ENCODE data around the gene TFPI.

The TFPI gene

DNA sequence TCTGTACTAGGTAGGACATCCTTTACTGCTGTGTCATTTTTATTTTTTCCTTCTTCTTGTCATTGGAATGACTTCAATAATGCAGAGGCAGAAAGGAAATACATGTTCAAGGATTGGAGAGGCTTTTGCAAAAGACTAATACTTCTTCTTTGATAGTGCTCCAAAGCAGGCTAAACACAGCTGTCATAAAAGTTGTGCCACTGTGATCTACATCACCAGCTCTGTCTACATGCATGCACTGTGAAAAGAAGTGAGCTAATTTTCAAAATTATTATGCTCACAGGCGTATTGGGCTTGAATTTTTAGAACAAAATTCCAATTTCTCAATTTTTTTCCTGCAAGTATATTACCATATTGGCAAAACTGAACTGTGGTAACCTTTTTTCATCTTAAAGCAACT lies 68.7 kb downstream of the TFPI start:
- DNase-seq, result no peak
- intact Hi-C loops (cut with DNase I), result no loop called here

DNA sequence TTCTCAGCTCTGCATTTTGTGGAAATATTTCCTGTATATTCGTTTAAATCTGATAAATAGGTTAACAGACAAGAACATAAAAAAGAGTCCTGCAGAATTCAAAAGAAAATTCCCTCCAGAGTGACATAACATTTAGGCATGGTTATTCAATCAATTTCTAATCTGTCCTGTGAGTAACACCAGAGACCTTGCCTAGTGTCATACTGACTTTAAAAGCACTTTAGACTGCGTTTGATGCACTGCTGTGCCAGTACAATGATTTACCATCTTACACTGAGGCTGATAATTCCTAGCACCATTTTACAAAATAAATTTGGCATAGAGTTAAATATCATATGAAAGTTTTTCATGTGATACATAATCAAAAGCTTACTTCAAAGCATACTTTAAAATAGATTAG lies 70.7 kb downstream of the TFPI start:
- DNase-seq, result no peak
- intact Hi-C loops (cut with DNase I), result no loop called here

DNA sequence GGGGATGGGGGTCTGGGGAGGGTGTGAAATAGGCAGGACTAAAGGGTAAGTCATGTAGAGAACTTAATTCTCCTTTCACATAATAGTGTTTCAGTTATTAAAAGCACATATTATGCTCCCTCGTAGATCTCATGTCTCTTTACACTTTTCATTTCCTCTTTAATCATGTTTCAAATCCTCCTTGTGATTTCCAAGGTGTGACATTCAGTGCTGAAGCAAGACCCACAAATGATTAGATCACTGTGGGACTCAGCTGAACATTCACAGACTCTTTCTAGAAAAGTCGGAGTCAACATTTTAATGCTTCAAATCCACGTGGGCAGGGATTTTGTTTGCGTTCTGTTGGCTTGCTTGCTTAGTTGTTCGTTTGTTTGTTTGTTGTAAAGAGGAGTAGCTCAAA lies 71.4 kb downstream of the TFPI start:
- no peak for DNase-seq
- intact Hi-C loops (cut with DNase I), result no loop called here

DNA sequence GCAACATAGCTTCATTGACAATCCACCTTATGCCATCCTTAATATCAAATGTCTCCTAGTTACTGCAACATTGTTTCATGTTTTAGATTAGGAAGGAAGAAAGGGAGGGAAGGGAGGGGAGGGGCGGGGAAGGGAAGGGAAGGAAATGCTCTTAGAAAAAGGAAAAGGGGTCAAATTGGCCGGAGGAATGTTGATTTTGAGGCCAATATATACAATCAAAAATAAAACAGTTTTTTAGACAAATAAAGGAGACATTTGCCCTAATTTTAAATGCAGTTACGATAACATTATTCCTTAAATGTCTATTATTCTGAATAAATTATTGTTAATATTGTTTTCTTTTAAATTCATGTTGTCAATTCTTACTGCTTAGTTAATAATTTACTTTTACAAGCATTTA lies 72.7 kb downstream of the TFPI start:
- no peak for DNase-seq
- intact Hi-C loops (cut with DNase I), result no loop called here

DNA sequence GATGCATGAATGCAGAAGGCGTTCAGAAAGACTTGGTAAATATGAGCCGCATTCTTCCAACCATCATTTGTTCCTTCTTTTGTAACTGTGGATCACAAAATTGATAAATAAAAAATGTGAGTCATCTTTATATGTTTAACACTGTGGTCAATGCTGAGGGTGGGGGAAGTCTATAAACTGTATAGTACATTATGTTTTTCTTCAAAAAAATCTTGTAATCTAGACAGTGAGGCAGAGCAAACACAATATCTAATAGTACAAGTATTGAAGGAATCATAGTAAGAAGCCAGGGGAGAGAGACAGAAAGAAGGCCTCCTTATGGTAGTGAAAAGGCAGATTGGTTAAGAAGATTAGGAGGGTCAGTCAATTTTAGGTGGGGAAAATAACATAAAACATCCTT lies 75.5 kb downstream of the TFPI start:
- intact Hi-C loops (cut with DNase I), result no loop called here
- DNase-seq, result no peak

DNA sequence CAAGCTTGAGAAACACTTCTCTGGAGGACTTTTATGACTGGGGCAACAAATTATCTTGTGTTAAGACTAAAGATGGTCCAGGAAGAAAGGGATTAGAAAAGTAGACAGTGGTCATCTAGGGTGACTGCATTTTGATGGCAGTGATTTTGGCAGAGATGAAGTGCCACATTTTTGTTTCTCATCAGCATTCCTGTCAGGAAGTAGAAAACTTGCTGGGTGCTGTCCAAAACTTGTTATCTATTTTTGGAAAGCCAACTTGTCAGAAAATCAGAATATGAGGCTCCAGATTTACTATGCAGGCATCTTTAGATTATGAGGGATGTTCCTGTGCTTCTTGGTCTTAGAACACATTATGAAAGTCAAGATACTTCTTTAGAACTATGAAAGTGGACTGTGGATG lies 77.2 kb downstream of the TFPI start:
- intact Hi-C loops (cut with DNase I), result no loop called here
- DNase-seq, result no peak

DNA sequence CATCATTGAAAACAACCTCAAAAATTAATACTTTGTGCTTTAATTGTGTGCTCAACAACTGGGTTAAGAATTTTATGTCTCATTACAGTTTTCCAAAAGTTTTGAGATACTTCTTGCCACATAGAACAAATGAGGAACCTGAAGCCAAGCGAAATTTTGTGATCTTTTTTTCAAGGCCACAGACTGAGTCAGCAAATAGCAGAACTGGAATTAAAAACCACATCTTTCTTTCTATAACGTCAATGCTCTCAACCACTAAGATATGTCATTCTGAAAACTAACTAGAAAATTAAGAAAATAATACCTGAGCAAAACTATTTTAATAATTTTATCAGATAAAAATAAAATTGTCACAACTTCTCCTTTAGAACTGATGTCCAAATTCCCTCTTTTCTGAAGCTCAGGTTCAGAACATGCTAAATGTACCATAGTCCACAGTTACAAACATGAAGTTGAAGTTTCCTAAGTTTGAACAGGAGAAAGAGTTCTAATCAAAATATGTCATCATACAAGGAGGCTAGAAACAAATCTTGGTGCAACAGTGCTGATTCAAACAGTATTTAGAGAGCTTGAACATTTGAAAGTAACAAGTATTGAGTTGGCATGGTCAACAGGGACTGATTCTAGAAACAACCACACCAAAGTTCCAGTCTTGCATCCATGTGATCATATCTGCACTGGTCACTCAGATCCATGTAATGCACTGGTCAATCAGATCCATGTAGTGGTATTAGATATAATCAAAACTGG lies 78.6 kb downstream of the TFPI start:
- DNase-seq, result no peak
- intact Hi-C loops (cut with DNase I), result no loop called here

DNA sequence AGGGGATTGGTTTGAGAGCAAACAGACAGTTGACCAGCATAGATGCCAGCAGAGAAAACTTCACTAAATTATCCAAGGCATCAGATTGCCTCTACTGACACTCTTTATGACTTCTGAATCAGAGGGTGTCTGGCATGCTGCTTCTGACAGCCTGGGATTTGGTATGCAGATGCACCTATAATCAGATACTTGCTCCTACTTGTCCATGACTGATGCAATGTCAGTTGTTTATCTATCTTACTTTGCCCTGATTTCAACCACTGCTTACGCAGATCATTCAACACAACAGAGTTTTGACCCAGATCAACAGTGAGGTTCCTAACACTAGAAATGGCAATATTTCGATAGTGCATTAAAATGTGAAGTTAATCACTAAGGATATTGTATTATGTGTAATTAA lies 83.5 kb downstream of the TFPI start:
- intact Hi-C loops (cut with DNase I), result no loop called here
- DNase-seq, result no peak

DNA sequence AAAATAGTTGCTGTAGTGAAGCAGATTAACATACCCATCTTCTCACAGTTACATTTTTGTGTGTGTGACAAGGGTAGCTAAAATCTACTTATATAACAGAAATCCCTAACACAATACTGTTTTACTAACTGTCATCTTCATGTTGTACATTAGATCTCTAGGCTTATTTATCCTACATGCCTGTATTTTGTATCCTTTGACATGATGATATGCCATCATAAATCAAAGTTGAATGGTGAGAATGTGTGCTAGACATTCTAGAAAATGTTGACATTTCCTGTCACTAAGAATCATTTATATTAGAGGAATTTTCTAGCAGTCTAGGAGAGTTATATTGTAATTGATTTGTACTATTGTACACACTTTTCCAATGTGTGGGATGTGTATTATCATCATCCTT lies 84.7 kb downstream of the TFPI start:
- DNase-seq, result no peak
- intact Hi-C loops (cut with DNase I), result no loop called here

DNA sequence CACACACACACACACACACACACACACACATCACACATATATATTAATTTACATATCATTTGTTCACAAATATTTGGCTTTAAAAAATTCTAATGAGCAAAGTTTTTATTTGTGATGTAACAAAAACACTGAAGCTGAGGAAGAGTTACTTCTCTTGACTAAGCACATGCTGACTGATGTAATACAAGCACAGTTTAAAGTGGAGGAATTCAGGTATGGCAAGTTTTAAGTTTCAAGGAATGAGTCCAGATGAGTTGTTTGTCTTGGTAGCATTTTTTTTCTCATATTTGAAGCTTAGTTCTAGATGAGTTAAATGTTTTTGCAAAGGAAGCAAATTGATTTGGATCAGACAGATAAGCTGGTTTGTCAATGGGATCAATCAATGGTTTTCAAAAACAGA lies 86.0 kb downstream of the TFPI start:
- intact Hi-C loops (cut with DNase I), result no loop called here
- no peak for DNase-seq

DNA sequence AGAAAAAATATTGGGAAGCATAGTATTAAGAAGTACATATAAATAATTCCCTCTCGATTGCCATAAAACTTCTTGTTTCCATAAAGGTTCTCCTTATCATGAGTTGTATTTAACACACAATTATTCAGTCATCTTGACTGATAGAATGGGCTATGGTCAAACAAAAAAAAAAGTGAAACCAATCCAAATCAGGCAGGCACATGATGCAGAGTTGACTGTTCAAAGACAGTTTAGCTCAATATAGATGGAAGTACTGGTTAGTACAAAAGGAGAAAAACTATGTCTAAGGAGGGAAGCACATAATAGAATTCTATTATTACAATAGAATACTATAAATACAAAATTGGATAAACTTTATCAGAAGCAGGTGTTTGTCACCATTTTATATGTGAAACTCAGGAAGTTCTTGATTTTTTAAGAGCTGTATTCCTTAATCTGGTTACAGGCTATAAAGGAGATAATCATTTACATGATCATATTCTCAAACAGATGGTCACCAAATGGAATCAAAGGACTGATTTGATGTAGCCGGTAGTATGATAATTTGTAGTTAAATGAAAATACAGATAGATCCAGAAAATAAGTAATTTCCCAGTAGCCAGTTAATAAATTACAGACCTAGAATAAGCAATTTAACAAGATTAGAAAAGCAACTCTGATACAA lies 88.0 kb downstream of the TFPI start:
- no peak for DNase-seq
- intact Hi-C loops (cut with DNase I), result no loop called here

DNA sequence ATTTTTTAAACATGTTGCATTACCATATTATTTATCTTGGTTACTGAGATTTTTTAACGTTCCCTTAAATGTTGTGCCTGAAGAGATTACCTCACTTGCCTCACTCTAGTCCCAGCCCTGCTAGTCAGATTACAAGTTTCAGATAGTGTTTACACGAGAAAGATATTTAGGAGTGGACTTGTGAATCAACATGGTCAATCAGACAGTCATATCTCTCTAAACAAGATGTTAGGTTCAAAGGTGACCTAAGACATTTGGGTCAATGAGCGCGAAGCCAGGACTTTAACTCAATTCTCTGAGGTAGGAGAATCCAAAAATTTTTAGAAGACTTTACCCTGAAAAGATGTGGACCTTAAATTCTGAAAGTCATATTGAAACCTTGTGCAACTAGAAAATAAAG lies 91.4 kb downstream of the TFPI start:
- intact Hi-C loops (cut with DNase I), result no loop called here
- DNase-seq, result no peak

DNA sequence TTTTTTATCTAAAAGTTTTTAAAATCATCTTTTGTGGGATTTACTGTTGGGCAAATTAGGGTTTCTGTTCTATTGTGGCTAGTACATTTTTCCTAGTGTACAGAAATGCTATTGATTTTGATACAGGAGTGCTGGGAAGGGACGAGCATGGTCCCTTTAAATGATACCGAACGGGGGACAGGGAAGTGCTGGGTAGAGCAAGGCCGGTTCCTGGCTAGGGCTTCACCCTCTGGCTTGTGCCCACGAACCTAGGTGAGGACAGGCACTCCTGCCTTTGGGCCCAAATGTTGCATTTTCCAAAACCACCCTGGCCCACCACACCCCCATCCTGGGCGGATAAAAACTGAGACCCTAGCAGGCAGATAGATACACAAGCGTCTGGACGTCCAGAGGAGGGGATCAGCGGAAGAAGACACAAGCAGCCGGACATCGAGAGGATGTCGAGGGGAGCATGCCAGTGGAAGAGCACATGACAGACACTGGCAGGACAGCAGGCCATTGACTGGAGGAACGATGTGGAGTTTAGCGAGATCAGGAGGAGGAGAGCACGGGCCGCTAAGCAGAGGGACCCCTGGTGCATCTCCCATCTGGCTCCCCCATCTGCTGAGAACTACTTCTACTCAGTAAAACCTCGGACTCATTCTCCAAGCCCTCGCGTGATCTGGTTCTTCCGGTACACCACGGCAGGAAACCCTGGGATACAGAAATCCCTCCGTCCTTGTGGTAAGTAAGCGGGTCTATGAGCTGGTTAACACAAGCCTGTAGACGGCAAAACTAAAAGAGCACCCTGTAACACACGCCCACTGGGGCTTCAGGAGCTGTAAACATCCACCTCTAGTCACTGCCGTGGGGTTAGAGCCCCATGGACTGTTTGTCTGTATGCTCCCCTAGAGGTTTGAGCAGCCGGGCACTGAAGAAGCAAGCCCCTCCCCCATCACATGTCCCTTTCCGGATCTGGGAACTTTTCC lies 92.7 kb downstream of the TFPI start:
- intact Hi-C loops (cut with DNase I), result no loop called here
- DNase-seq, result no peak

DNA sequence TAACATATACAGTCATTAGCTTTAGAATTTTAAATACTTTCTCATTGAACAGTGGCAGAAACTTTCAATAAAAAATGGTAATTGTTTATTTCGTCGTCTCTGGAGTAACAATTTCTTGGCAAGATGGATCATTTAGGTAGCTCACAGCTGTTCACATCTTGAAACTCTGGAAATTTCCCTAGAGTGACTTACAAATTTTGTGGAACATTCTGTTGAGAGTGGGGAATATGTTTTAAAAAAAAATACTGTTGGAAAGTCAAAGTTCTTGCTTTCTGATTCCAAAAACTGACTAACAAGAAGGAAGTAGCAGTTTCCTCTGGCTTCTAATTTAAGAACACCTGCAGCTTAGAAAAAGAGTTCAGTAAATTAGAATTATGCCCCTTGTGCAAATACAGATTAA lies 95.0 kb downstream of the TFPI start:
- DNase-seq, result no peak
- intact Hi-C loops (cut with DNase I), result loop anchor here (10.0 kb wide), 1 partner anchor 594 kb away; no protein-coding TSS in a partner anchor

DNA sequence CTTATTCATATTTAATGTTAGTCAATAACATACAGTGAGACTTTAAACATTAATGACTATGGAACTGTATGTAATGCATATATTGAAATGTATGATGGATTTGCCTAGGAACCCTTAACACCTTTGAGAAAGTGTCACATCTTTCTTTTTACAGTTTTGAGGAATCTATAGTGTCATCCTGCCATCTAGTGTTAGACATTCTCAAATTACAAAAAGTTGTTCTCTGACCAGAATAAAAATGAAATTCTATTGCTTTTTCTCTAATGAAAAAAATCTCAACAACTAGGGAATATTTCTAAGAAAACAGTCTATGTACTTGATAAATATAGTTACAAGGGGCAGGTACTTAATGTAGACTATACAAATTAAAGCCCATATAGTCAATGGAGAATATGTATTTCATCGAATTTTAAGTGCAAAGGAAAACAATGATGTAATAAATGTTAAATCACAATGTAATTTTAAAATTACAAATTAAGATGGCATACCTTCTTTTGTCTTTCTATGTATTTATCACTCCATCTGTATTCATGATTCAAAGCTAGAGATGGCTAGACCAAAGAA lies 101.1 kb downstream of the TFPI start:
- intact Hi-C loops (cut with DNase I), result loop anchor here (10.0 kb wide), 1 partner anchor 588 kb away; no protein-coding TSS in a partner anchor
- no peak for DNase-seq

DNA sequence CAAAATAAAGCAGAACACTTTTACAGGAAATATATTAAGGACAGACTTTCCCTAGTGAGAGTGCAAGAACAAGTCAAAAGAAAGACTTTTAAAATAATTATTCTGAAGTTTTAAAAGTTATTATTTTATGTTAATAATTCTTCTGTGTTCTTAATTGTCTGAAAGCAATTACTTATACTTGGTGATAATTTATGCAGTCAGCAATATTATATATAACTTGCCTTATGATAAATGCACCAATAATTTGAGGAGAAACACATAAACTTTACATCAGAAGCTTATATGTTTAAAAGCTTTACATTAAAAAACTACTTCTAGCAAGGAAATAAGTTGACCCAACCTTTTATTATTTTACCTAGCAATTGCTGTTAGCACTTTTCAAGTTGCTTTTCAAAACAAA lies 102.7 kb downstream of the TFPI start:
- intact Hi-C loops (cut with DNase I), result loop anchor here (10.0 kb wide), 1 partner anchor 587 kb away; no protein-coding TSS in a partner anchor
- no peak for DNase-seq

DNA sequence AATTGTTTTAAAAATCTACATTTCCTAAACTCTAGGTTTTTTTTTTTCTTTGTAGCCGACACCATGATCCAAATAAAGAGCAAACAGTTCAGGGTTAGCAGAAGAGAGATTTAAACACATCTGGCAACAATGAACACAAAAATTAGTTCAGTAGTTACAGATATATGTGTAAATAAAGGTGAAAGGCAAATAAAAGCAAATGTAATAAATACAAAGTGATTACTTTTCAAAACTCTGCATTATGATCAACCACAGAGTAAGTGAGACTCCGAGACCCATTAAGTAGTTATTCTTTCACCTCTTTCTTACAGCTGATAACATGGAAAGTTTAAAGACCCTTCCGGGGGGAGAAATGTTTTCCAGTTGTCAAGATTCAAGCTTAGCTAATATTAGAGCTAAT lies 106.9 kb downstream of the TFPI start:
- intact Hi-C loops (cut with DNase I), result no loop called here

DNA sequence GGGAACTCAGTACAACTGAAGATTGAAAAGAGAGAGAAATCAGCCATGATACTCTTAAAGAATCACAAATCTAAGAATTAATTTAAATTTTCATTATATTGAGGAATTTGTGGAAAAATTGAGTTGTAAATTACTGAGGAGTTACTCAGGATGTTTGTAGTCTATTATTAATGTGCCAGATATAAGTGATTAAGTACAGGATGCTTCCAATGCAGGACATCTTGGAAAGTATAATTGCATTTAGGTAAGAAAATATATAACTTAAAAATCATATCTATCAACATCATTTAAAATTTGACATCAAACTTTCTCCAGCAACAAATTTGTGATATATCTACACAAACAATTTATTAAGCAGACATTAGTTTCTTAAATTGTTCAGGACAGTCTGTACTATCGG lies 107.5 kb downstream of the TFPI start:
- intact Hi-C loops (cut with DNase I), result no loop called here
- DNase-seq, result no peak

More for the DNA sequence above, 106.9 kb downstream of the TFPI start:
- no peak for DNase-seq

DNA sequence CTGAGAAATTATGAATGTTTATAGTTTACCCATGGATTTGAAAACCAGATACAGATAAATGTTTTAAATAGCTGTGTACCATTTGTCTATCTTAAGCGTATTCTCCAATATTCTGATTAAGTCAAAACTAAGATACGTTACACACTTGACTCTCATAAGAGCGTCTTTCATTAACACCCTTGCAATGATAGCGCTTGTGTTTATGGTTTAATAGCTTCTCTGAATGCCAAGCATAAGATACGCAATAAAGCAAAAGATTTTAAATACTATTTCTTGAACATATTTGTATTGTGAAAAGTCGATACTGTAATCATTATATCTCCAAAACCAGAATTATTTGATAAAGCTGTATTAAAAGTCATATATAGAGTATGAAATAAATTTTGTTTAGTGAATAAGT lies 109.2 kb downstream of the TFPI start:
- no peak for DNase-seq
- intact Hi-C loops (cut with DNase I), result no loop called here

DNA sequence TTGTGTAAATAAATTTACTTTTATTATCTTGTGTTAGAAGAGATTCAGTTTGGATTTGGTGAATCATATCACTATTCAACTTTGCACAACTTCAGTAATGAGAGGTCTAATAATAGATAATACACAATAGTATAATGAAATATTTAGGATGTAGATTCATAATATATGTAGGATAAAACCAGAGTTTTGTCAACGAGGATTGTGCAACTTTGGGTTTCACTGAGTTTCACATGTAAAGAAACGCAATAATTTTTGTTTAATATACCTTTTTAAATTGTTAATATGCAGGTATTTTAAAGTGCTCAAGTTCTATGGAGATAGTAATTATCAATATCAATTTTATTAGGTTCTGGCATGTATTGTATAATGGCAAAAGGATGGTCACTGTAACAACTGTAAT lies 111.5 kb downstream of the TFPI start:
- intact Hi-C loops (cut with DNase I), result no loop called here
- DNase-seq, result no peak

Measured in head of caudate nucleus (tissue), 42 donors.